ENCODE measurements around the gene CDKL4.
"Not testable (repeated sequence)": the region's sequence is repeated elsewhere in the genome, so short reads cannot be mapped to it uniquely, and the experiment has no call there.

The CDKL4 gene

GRCh38 chr2:39228413-39229209 lies 15.2 kb downstream of the CDKL4 start:
- DNase-seq: no peak

GRCh38 chr2:39227628-39228412 lies 15.9 kb downstream of the CDKL4 start:
- DNase-seq: peak; percentile 78

GRCh38 chr2:39225567-39225966 lies 18.2 kb downstream of the CDKL4 start:
- DNase-seq: no peak

- no peak for DNase-seq
Observed at GRCh38 chr2:39223909-39224308, 19.9 kb downstream of the CDKL4 start.

- no peak for DNase-seq
Observed at GRCh38 chr2:39221459-39221858, 22.3 kb downstream of the CDKL4 start.

- no peak for DNase-seq
Observed at GRCh38 chr2:39220136-39220535, 23.6 kb downstream of the CDKL4 start.

- no peak for DNase-seq
Observed at GRCh38 chr2:39218391-39218790, 25.4 kb downstream of the CDKL4 start.

GRCh38 chr2:39217192-39217550 lies 26.6 kb downstream of the CDKL4 start:
- DNase-seq: no peak

GRCh38 chr2:39216346-39217191 lies 27.2 kb downstream of the CDKL4 start:
- DNase-seq: peak; percentile 67

- DNase-seq: no peak
Observed at GRCh38 chr2:39215545-39215944, 28.2 kb downstream of the CDKL4 start.

- DNase-seq: no peak
Observed at GRCh38 chr2:39213015-39213414, 30.8 kb downstream of the CDKL4 start.

- no peak for DNase-seq
Observed at GRCh38 chr2:39210846-39211245, 32.9 kb downstream of the CDKL4 start.

GRCh38 chr2:39203382-39203781 lies 40.4 kb downstream of the CDKL4 start:
- DNase-seq: no peak

- no peak for DNase-seq
Observed at GRCh38 chr2:39202639-39203369, 41.0 kb downstream of the CDKL4 start.

GRCh38 chr2:39197003-39197402 lies 46.8 kb downstream of the CDKL4 start:
- not testable (repeated sequence) for DNase-seq

GRCh38 chr2:39194686-39195085 lies 49.1 kb downstream of the CDKL4 start:
- DNase-seq: no peak

GRCh38 chr2:39188960-39189494 lies 54.7 kb downstream of the CDKL4 start:
- DNase-seq: no peak

GRCh38 chr2:39183673-39184072 lies 60.1 kb downstream of the CDKL4 start:
- DNase-seq: no peak

- DNase-seq: no peak
Observed at GRCh38 chr2:39181297-39181696, 62.5 kb downstream of the CDKL4 start.

GRCh38 chr2:39179974-39180960 lies 63.5 kb downstream of the CDKL4 start:
- no peak for DNase-seq

GRCh38 chr2:39178756-39179155 lies 65.0 kb downstream of the CDKL4 start:
- no peak for DNase-seq

All from stimulated activated CD4-positive, alpha-beta T cell treated with anti-CD3 and anti-CD28 coated beads, Interleukin-1b, Interleukin-23, amount 100 ng/mL, for 48 hours (primary cell).